Ureter (tissue), 1 donor: ENCODE data around the gene TCEANC2. TPM values are rescaled to one million over a fixed set of nuclear protein-coding genes. Genes with fewer than 3 reads are reported as not detected.
"Not testable (repeated sequence)": the region's sequence is repeated elsewhere in the genome, so short reads cannot be mapped to it uniquely, and the experiment has no call there.

ENCODE experiments used
- DNase-seq: peaks from one replicate; pipeline ENCODE4 v3.0.0-alpha.2; 2020; ENCODE audit warnings: low spot score
- total RNA-seq: library from RNA; stranded (reverse); gene quantifications from one replicate; pipeline ENCODE4 v1.2.4, GENCODE V29; 2023
- donor health status: DM: yes; HTN: yes; CAD: no.

Gene TCEANC2
- total RNA-seq, 1 donor from 2014 or later = 6.7 TPM

DNA sequence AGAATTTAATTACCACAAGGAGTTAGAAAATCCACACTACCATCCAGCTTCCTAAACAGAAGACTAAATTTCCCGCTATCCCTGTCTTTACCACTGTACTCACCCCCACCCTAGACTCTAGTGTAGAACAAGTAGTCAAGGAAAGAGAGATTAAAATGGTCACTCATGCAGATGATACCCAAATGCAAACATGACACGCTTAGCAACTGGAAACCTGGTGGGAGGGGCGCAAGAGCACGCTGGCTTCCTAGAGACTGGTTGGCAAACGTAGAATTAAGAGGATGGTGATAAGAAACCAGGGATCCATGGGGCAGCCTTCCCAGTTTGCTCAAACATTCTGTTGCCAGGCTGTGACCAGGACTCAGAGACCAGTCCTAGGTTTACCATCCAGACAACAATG is 25.6 kb upstream of the TCEANC2 start:
- no peak for DNase-seq

DNA sequence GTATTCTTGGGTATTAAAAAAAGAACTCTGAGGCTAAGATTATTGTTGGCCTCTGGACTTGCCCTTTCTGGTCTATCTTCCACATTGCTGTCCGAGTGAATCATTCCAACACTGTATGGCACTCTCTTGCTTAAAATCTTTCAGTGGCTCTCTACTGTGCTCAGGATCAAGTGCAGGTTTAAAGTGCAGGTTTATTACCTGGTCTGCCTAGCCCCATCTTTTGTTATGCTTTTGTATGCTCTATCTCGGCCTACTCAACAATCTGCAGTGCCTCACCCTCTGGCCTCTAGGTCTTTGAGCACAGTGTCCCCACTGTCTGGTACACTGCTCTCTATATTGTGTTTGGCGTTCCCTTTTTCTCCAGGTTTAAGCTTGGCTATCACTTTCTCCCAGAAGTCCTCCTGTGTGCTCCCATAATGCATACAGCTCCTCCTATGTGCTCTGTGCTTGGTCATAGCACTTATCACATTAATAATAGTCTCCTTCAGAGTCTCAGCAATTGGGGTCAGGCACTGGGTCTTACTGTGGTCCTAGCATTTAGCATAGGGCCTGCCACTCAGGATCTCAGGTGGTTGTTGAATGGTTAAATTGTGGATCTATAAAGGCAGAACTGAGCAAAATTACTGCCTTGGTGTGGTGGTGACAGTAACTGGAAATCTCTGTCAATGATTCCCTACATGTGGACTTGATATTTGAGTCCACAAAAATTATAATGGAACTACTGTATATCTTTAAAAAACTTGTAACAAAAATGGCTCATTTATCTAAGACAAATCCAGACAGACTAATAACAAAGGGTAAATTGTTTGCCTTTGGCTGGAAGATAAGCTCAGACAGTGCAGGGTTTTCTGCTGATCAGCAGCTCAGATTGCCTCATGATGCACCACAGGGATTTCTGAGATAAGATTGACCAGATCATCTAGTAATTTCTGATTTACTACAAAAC is 24.8 kb upstream of the TCEANC2 start:
- no peak for DNase-seq

DNA sequence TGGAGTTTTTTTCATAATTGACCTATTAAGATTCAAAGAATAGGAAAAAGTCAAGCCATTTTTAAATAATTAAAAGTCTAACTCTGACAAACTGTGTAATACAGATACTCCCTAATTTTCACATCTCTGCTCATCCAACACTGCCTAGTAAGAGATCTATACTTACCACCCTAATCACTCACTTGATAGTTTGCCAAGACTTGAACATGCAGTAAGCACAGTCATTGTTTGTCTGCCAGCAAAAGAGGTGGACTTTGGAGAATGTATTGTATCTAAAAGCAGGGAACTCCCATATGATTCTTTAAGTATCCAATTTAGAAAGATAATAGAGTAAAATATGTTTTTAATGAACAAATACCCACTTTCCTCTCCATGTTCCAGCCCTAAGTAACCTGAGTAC is 15.9 kb upstream of the TCEANC2 start:
- no peak for DNase-seq

DNA sequence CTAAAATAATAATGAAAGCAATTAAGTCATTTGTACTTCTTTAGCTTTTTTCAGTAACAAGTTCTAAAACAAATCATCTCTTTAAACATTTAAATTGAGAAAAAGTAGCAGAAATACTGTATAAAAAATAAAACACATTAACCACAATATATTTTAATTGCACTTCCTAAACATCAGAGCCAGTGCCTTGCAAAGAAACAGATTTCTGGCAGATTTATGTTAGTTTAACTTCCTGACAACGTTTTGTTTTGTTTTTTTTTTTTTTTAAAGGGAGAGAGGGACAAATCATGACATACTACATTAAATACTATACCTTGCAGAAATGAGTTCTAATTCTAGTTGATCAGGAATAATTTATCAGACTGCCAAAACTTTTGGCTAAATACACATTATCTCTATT is 11.6 kb upstream of the TCEANC2 start:
- no peak for DNase-seq

DNA sequence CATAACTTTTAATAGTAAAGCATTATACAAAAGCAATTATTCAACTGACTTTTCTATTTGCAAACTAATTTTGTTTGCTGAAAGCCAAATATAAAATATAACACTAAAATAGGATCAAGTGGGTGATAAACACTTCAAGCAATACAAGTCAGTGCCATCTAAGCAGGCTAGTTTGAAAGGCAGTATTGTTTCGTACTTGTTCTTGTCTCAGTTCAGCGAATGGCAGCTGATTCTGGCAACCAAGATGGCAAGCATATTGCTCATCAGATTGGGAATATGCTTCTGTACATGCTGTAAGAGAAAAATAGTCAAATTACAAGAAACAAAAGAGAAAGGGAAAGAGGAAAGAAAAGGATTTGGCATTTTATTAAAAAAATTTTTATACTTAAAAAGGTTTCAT is 7.9 kb upstream of the TCEANC2 start:
- DNase-seq = no peak

DNA sequence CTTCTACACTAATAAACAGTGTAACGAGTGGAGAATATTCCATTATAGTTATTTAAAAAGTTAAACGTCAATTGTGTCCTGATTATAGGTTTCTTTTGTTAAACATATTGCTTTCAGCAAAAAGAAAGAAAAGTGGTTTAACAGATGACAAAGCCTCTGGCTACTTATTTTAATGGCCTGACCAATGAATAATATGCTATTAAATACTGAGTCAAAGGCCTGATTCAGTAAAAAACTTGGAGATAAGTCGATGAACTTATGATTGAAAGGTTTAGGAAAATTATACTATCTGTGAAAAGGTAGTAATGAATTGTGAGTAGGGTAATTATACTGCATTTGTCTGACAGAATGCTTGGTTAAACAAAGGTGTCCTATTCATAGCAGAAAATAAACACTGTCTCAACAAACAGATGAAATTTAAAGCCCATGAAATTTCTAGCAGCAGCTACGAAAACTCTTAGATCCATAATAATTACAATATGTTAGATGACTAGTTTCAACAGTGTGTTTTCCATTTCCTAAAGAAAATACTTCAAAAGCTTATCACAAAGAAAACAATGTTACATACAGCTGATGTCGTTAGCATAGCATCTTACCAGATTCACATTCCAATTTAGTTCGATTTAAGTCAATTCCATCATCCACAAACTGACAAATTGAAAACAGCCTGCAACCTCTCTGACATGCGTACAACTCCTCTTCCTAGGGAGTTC is 6.6 kb upstream of the TCEANC2 start:
- DNase-seq = no peak

DNA sequence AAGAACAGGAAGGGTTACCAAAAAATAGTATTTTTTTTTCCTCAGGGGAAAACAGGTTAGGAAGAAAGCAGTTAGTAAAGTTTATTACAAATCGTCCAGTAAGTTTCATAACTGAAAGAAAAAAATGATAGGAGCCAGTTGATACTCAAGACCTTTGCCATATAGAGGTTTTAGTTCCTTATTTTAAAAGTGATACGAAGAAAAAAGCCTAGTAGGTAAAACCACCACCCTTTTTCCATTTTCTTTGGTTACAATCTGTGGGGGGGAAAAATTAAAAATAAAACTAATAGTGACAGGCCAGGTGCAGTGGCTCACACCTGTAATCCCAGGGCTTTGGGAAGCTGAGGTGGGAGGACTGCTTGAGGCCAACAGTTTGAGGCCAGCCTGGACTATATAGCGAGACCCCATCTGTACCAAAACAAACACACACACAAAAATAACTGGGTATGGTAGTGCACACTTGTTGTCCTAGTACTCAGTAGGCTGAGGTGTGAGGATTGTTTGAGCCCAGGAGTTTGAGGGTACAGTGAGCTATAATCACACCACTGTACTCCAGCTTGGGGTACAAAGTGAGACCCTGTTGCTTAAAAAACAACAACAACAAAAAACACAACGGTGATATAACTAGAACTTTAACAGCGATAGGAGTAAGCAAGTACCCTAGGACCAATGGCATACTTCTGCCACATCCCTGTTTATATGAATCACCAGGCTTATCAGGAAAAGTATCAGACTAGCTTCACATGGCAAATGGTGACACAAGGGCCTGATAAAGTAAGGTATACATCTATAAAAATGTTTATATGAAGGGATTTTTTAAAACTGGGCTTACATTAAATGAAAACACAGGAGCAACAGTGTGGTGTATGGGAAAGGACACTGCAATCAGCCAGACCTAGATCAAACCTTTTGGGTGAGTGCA is 5.8 kb upstream of the TCEANC2 start:
- no peak for DNase-seq

DNA sequence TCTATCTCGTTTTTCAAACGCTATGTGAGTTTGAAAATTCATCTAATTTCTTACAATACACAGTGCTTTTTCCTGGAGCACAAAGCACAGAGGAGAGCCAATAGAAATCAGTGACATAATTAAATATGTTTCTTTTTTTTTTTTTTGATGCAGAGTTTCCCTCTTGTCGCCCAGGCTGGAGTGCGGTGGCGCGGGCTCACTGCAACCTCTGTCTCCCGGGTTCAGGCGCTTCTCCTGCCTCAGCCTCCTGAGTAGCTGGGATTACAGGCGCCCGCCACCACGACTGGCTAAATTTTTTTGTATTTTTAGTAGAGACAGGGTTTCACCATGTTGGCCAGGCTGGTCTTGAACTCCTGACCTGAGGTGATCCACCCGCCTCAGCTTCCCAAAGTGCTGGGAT is 3.0 kb upstream of the TCEANC2 start:
- not testable (repeated sequence) for DNase-seq

DNA sequence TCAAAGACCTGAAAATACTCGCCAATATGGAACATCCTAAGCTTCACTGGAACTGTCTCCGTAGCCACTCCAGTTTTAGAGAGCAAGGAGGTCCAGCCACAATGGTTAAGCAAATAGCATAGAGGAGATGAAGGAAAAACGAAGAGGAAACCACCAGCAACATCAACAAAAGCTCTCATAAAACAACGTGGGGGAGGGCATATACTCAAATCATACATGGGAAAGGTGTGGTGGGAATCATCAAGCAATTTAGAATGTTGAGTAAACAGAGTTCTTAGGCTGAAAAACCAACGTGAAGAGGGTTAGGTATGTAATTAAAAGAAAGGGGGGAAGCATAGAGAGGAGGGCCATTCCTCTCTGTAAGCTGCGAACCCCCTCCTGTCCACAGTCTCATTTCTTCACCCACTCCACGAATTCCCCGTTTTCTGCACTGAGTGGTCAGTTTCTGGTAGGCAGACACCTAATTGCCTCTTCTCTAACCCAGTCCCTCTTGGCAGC is 1.4 kb upstream of the TCEANC2 start:
- no peak for DNase-seq

DNA sequence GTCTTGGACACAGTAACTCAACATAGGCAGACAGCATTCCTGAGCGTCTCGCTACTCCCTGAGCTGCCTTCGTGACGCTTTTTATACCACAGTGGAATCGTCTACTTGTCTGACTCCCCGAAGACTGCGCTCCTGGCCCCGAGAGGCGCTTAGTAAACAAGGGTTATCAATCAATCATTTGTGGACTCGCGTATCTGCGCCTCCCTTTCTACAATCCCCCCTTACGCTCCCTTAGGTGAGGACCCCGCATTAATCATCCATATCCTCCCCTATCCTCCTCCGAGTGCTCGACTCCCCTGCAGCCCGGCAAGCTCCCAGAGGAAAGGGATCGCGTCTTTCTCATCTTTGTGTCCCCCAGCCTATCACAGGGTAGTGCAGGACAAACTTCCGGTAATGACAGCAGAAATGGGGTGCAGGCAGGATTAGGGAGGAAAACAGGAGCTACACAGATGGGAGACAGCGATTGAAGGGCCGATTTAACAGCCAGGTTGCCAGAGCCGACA is 926 bp upstream of the TCEANC2 start:
- DNase-seq = peak; percentile 56

DNA sequence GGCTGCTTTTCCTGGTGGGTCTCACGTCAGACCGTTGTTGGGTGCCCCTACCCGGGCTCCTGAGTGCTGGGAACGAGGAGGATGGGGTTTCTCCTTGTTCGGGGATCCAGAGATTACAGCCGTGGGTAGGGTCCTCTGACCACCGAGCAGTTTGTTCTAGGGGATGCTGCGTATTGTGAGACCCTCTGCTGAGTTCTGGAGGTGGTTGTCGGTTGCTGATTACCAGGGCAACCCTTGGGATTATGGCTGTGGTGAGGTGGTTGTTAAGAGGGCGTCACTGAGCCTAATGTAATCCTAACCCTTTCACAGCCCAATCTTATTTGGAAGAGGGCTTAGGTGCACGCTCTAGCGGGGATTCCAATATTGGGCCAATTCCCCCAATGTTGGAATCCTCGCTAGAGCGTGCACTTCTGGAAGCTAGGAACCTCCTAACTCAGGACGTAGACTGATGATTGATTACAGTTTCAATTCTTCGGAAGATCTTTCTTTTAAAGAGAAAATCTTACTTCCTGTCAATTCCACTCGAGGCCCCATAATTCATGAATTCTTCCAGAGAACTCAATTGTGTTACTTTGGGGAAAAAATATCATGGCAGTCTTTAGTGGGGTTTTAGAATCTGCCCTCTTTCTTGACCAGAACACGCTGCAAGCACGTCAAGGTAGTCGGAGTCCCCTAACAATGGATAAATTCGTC is 483 bp downstream of the TCEANC2 start:
- no peak for DNase-seq

DNA sequence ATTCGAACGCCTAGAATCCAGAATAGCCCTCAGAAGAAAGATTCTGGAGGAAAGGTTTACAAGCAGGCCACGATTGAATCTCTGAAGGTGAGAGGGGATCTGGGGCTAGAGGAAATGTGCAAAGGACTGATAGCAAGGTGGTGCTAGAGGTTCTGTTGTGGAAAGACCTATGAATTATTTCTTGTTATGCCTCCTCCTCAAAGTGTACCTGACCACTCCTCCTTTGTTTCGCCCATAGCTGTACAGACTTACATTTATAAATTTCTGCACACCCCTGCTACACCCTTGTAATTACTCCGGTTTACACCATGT is 986 bp downstream of the TCEANC2 start:
- no peak for DNase-seq

DNA sequence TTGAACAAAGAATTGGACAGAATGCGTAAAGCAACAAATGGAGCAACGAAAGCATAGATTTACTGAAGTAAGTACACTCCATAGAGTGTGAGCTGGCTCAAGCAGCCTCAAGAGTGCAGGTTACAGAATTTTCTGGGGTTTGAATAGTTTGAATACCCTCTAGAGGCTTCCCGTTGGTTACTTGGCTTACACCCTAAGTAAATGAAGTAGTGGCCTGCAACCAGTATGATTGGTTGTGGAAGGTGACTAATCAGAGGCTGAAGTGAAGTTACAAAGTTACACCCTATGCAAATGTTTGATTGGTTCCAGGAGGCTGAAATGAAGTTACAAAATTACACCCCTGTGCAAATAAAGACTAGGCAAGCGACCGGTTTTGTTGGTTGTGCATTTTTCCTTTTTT is 10.9 kb downstream of the TCEANC2 start:
- DNase-seq = no peak

DNA sequence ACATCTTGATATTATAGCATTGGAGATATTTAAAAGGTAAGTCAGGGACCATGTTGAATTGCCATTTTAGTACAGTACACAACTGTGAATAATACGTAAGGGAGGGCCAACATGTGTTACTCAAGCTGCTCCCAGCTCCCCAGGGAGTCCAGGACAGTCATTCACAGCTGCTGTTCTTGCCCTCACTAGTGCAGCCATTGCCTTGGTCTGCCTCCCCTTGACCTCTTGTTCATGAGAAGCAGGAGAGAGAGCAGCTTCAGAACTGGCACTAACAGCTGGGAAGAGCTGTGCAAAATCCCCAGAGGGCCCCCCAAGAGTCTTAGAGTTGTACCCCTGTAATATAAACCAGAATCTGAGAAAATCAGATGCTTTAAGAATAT is 16.4 kb downstream of the TCEANC2 start:
- no peak for DNase-seq

DNA sequence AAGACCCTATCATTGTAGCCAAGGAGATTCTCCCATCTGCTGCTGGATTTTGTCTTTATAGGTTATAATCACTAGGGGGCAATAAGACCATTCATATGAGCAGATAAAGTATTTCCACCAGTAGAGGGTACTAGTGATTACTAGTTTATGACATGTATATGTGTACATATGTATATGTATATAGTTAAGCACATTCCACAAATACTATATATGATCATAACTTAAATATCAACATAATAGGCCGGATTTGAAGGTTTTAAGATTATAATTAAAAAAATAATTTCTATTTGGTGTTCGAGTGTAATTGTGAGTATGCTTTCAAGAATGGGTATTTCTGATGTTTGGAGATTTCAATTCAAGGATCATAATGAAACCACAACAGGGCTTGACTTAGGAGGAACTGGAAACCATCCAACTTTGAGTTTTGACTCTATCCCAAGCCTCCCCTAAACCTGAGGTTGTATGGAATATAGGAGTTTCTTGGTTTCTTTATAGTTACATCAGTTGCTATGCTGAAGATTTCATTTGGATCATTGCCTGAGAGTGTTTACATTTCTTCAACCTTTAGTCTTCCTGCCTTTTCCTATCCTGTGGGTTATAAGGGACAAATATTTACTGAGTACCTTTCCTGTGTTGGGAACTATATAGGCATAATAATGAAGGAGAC is 16.9 kb downstream of the TCEANC2 start:
- DNase-seq = no peak

DNA sequence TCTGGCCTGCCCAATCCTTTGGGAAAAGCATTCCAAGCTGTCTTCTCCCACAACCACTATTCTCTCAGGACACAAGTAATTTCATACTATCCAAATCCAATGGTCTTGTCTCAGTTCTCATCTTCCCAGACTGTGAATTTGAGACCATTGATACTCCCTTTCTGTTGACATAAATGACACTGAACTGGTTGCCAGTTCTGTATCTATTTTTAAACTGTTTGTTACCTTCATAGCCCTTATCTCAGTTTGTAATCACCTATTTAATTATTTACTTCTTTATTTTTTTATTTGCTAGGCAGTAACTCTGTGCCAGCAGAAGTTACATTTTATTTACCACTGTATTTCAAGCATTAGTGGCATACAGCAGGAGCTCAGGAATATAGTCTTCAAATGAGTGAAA is 24.0 kb downstream of the TCEANC2 start:
- no peak for DNase-seq

DNA sequence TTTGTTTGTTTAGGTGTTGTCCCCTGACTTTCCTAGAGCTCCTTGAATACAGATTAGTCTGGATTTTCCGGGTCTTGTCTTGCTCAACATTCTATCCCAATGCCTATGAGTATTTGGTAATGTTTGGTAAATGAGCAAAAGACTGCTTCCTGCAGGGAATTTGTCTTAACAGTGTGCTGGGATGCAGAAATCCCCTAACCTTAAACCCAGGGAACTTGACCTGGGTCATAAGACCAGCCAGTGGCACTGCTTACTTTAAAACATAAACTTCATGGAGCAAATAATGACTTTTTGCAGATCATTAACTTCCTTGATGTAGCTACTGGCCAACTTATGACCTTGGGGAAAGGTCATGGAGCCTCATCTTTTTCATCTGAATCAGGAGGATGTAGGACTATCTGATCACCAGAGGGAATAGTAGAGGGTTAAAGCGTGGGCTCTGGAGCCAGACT is 27.2 kb downstream of the TCEANC2 start:
- no peak for DNase-seq

DNA sequence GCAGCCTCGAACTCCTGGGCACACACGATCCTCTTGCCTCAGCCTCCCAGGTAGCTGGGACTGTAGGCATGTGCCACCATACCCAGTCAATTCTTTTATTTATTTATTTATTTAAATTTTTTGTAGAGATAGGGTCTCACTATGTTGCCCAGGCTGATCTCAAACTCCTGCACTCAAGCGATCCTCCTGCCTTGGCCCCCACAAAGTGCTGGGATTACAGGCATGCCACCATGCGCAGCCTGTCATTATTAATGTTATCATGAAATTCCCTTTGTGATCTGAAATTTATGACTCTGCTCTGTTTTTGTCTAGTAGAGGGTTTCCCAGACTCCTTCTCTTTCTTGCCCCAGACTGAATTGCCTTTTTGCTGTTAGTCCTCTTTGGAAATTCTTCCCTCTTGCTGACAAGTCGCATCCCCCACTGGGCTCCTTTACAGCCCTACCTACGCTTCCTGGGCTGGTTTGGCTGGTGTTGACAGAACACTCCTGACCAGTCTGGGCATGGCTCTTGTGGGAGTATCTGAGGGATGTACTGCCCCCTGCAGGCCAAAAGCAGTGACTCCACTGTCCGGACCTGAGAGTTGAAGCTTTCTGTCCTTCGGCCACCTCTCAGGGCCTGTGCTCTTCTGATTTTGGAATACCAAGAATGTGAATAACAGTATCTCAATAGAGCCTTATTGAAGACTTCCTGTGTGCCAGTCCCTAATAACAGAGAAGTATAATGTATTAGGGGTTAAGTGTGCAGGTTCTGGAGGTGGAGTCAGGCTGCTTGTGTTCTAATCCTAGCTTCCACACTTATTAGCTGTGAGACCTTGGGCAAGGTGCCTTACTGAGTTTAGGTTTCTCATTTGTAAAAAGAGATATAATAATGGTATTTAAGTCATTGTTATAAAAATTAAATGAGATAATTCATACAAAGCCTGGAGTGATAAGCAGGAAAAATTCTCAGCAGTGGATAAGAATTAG is 28.2 kb downstream of the TCEANC2 start:
- DNase-seq = peak; percentile 74

DNA sequence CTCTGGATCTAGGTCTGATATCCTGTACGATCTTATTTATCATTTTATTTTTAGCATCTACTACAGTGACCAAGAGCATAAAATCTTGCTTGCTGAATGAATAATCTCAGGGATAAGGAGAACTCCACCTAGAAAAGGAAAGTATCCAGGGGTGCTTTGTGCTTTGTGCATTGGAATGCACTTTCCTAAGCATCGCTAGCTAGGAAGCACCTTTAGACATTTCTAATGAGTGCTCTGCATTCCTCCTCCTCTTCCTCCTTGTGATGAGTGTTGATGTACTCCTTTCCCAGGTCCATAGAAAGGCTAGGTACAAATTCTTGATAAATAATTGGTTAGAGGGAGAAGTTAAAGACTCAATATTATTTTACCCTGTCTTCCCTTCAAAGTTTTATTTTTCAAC is 31.4 kb downstream of the TCEANC2 start:
- no peak for DNase-seq
